ENCODE measurements around the gene PDE2A.

Gene PDE2A

GRCh38 chr11:72688486-72688885 lies 14.3 kb upstream of the PDE2A start:
- H3K4me1 ChIP-seq (ENCODE audit: insufficient read depth, insufficient read length) = peaks cover 7% of the 10 kb centered on the region
- peaks cover 49% of the 10 kb centered on the region for H3K36me3 ChIP-seq (ENCODE audit: insufficient read depth, insufficient read length, low read length)
- no peaks in the 10 kb centered on the region for H3K9me3 ChIP-seq (ENCODE audit: insufficient read depth, low read length)
- no peak overlapping the region for H3K9ac ChIP-seq (ENCODE audit: insufficient read length, low read depth)
- H3K27me3 ChIP-seq (ENCODE audit: insufficient read depth, insufficient read length) = no peaks in the 10 kb centered on the region
- TF ChIP-seq ZNF274 (IDR thresholded peaks at IDR 0.05; ENCODE audit: low read depth, low read length) (no peak), SUZ12 (IDR thresholded peaks at IDR 0.05; ENCODE audit: extremely low read depth, insufficient read depth, insufficient read length) (no peak), YY1 (IDR thresholded peaks at IDR 0.05; ENCODE audit: insufficient read depth, insufficient read length) (no peak)
- DNase-seq (ENCODE audit: low read depth, low spot score) = no peak
- no peak overlapping the region for H3K4me3 ChIP-seq (ENCODE audit: insufficient read length, low read depth)

- Histone ChIP-seq H3K27me3 (ENCODE audit: insufficient read depth, insufficient read length) (no peaks in the 10 kb centered on the region), H3K36me3 (ENCODE audit: insufficient read depth, insufficient read length, low read length) (peaks cover 42% of the 10 kb centered on the region), H3K4me1 (ENCODE audit: insufficient read depth, insufficient read length) (peaks cover 7% of the 10 kb centered on the region), H3K9ac (ENCODE audit: insufficient read length, low read depth) (no peak overlapping the region), H3K9me3 (ENCODE audit: insufficient read depth, low read length) (no peaks in the 10 kb centered on the region), H3K4me3 (ENCODE audit: insufficient read length, low read depth) (no peak overlapping the region)
- TF ChIP-seq YY1 (IDR thresholded peaks at IDR 0.05; ENCODE audit: insufficient read depth, insufficient read length) (no peak), SUZ12 (IDR thresholded peaks at IDR 0.05; ENCODE audit: extremely low read depth, insufficient read depth, insufficient read length) (no peak), ZNF274 (IDR thresholded peaks at IDR 0.05; ENCODE audit: low read depth, low read length) (no peak)
- DNase-seq (ENCODE audit: low read depth, low spot score) = no peak
Observed at GRCh38 chr11:72687326-72687725, 13.1 kb upstream of the PDE2A start.

GRCh38 chr11:72686639-72687220 lies 12.5 kb upstream of the PDE2A start:
- no peak overlapping the region for H3K4me3 ChIP-seq (ENCODE audit: insufficient read length, low read depth)
- no peaks in the 10 kb centered on the region for H3K9me3 ChIP-seq (ENCODE audit: insufficient read depth, low read length)
- TF ChIP-seq ZNF274 (IDR thresholded peaks at IDR 0.05; ENCODE audit: low read depth, low read length) (no peak), SUZ12 (IDR thresholded peaks at IDR 0.05; ENCODE audit: extremely low read depth, insufficient read depth, insufficient read length) (no peak), YY1 (IDR thresholded peaks at IDR 0.05; ENCODE audit: insufficient read depth, insufficient read length) (no peak)
- H3K9ac ChIP-seq (ENCODE audit: insufficient read length, low read depth) = no peak overlapping the region
- H3K27me3 ChIP-seq (ENCODE audit: insufficient read depth, insufficient read length) = no peaks in the 10 kb centered on the region
- peaks cover 37% of the 10 kb centered on the region for H3K36me3 ChIP-seq (ENCODE audit: insufficient read depth, insufficient read length, low read length)
- H3K4me1 ChIP-seq (ENCODE audit: insufficient read depth, insufficient read length) = peaks cover 8% of the 10 kb centered on the region
- DNase-seq (ENCODE audit: low read depth, low spot score) = no peak

- DNase-seq (ENCODE audit: low read depth, low spot score) = no peak
- no peaks in the 10 kb centered on the region for H3K27me3 ChIP-seq (ENCODE audit: insufficient read depth, insufficient read length)
- H3K4me1 ChIP-seq (ENCODE audit: insufficient read depth, insufficient read length) = peaks cover 13% of the 10 kb centered on the region
- no peaks in the 10 kb centered on the region for H3K9me3 ChIP-seq (ENCODE audit: insufficient read depth, low read length)
- no peak overlapping the region for H3K9ac ChIP-seq (ENCODE audit: insufficient read length, low read depth)
- no peak overlapping the region for H3K4me3 ChIP-seq (ENCODE audit: insufficient read length, low read depth)
- TF ChIP-seq SUZ12 (IDR thresholded peaks at IDR 0.05; ENCODE audit: extremely low read depth, insufficient read depth, insufficient read length) (no peak), YY1 (IDR thresholded peaks at IDR 0.05; ENCODE audit: insufficient read depth, insufficient read length) (no peak), ZNF274 (IDR thresholded peaks at IDR 0.05; ENCODE audit: low read depth, low read length) (no peak)
- peaks cover 32% of the 10 kb centered on the region for H3K36me3 ChIP-seq (ENCODE audit: insufficient read depth, insufficient read length, low read length)
Observed at GRCh38 chr11:72685560-72686480, 11.6 kb upstream of the PDE2A start.

GRCh38 chr11:72684236-72684912 lies 10.2 kb upstream of the PDE2A start:
- H3K9me3 ChIP-seq (ENCODE audit: insufficient read depth, low read length) = no peaks in the 10 kb centered on the region
- peaks cover 32% of the 10 kb centered on the region for H3K36me3 ChIP-seq (ENCODE audit: insufficient read depth, insufficient read length, low read length)
- no peaks in the 10 kb centered on the region for H3K27me3 ChIP-seq (ENCODE audit: insufficient read depth, insufficient read length)
- H3K9ac ChIP-seq (ENCODE audit: insufficient read length, low read depth) = peak overlapping the region; percentile 50
- no peak for DNase-seq (ENCODE audit: low read depth, low spot score)
- TF ChIP-seq SUZ12 (IDR thresholded peaks at IDR 0.05; ENCODE audit: extremely low read depth, insufficient read depth, insufficient read length) (no peak), ZNF274 (IDR thresholded peaks at IDR 0.05; ENCODE audit: low read depth, low read length) (no peak), YY1 (IDR thresholded peaks at IDR 0.05; ENCODE audit: insufficient read depth, insufficient read length) (no peak)
- peaks cover 15% of the 10 kb centered on the region for H3K4me1 ChIP-seq (ENCODE audit: insufficient read depth, insufficient read length)
- no peak overlapping the region for H3K4me3 ChIP-seq (ENCODE audit: insufficient read length, low read depth)

- H3K4me1 ChIP-seq (ENCODE audit: insufficient read depth, insufficient read length) = peaks cover 18% of the 10 kb centered on the region
- H3K36me3 ChIP-seq (ENCODE audit: insufficient read depth, insufficient read length, low read length) = peaks cover 31% of the 10 kb centered on the region
- no peaks in the 10 kb centered on the region for H3K9me3 ChIP-seq (ENCODE audit: insufficient read depth, low read length)
- peak overlapping the region; percentile 50 for H3K9ac ChIP-seq (ENCODE audit: insufficient read length, low read depth)
- H3K27me3 ChIP-seq (ENCODE audit: insufficient read depth, insufficient read length) = no peaks in the 10 kb centered on the region
- no peak for TF ChIP-seq SUZ12 (IDR thresholded peaks at IDR 0.05; ENCODE audit: extremely low read depth, insufficient read depth, insufficient read length)
- TF ChIP-seq YY1 (IDR thresholded peaks at IDR 0.05; ENCODE audit: insufficient read depth, insufficient read length) = no peak
- TF ChIP-seq ZNF274 (IDR thresholded peaks at IDR 0.05; ENCODE audit: low read depth, low read length) = no peak
- DNase-seq (ENCODE audit: low read depth, low spot score) = no peak
- H3K4me3 ChIP-seq (ENCODE audit: insufficient read length, low read depth) = no peak overlapping the region
Observed at GRCh38 chr11:72683782-72684200, 9.6 kb upstream of the PDE2A start.

- no peak overlapping the region for H3K9ac ChIP-seq (ENCODE audit: insufficient read length, low read depth)
- H3K9me3 ChIP-seq (ENCODE audit: insufficient read depth, low read length) = no peaks in the 10 kb centered on the region
- H3K27me3 ChIP-seq (ENCODE audit: insufficient read depth, insufficient read length) = peaks cover 9% of the 10 kb centered on the region
- TF ChIP-seq YY1 (IDR thresholded peaks at IDR 0.05; ENCODE audit: insufficient read depth, insufficient read length) (no peak), ZNF274 (IDR thresholded peaks at IDR 0.05; ENCODE audit: low read depth, low read length) (no peak), SUZ12 (IDR thresholded peaks at IDR 0.05; ENCODE audit: extremely low read depth, insufficient read depth, insufficient read length) (no peak)
- no peak for DNase-seq (ENCODE audit: low read depth, low spot score)
- H3K36me3 ChIP-seq (ENCODE audit: insufficient read depth, insufficient read length, low read length) = peaks cover 24% of the 10 kb centered on the region
- H3K4me1 ChIP-seq (ENCODE audit: insufficient read depth, insufficient read length) = peaks cover 18% of the 10 kb centered on the region
- no peak overlapping the region for H3K4me3 ChIP-seq (ENCODE audit: insufficient read length, low read depth)
Observed at GRCh38 chr11:72682858-72683243, 8.6 kb upstream of the PDE2A start.

Data from NT2/D1 (cell line).